Choroid plexus epithelial cell (primary cell): ENCODE results near the gene ILDR2.

Experiments used
- DNase-seq: peaks from one replicate; pipeline ENCODE4 v3.0.0-alpha.2; 2010; ENCODE audit warnings: low read depth
- H3K4me3 ChIP-seq: 2 replicates; pipeline ENCODE4 v1.5.1; 2011; ENCODE audit warnings: low read depth, mild to moderate bottlenecking, control low read depth, low read length, moderate library complexity
- CTCF ChIP-seq: conservative IDR thresholded peaks from 2 replicates; pipeline ENCODE4 v1.5.1; 2011; ENCODE audit warnings: low read depth, mild to moderate bottlenecking, control low read depth, inconsistent platforms, low read length, moderate library complexity

ILDR2 gene

GRCh38 chr1:166939741-166940375, 35.5 kb downstream of the ILDR2 start:
- no peak for DNase-seq
- TF ChIP-seq CTCF, result no peak
- no peak overlapping the region for H3K4me3 ChIP-seq

- no peak for TF ChIP-seq CTCF
- H3K4me3 ChIP-seq, result no peak overlapping the region
- no peak for DNase-seq
These were observed 37.4 kb downstream of the ILDR2 start for GRCh38 chr1:166937962-166938361.

- TF ChIP-seq CTCF, result no peak
- no peak overlapping the region for H3K4me3 ChIP-seq
- DNase-seq, result no peak
These were observed 38.0 kb downstream of the ILDR2 start for GRCh38 chr1:166937329-166937728.

GRCh38 chr1:166933633-166934032, 41.7 kb downstream of the ILDR2 start:
- no peak overlapping the region for H3K4me3 ChIP-seq
- DNase-seq, result no peak
- no peak for TF ChIP-seq CTCF

- no peak for TF ChIP-seq CTCF
- no peak for DNase-seq
- H3K4me3 ChIP-seq, result no peak overlapping the region
These were observed 42.2 kb downstream of the ILDR2 start for GRCh38 chr1:166933140-166933539.

- H3K4me3 ChIP-seq, result no peak overlapping the region
- no peak for DNase-seq
- TF ChIP-seq CTCF, result no peak
These were observed 45.4 kb downstream of the ILDR2 start for GRCh38 chr1:166929911-166930310.

- H3K4me3 ChIP-seq, result no peak overlapping the region
- no peak for TF ChIP-seq CTCF
- no peak for DNase-seq
These were observed 47.6 kb downstream of the ILDR2 start for GRCh38 chr1:166927701-166928100.
